ENCODE data around the gene ANGPTL8. TPM values are rescaled to one million over a fixed set of nuclear protein-coding genes. Genes with fewer than 3 reads are reported as not detected.
A peak's percentile ranks its signal among the peaks of the same experiment; 100 is the strongest.

The ANGPTL8 gene
- total RNA-seq, 5 donors from 2014 or later (not counting 1 experiment from before 2014, with no cell fraction given) = not detected

- ChIA-PET CTCF (no interaction called here), POLR2A (no interaction called here)
- peaks cover 9 to 12% (median 12%) of the 10 kb centered on the region in 3 donors for H3K4me1 Mint-ChIP-seq
- no peaks in the 10 kb centered on the region for H3K36me3 Mint-ChIP-seq
- no peak for DNase-seq
- H3K27me3 Mint-ChIP-seq = peaks cover 11 to 12% of the 10 kb centered on the region in 2 donors
- Histone ChIP-seq H3K4me3 (ENCODE audit: control insufficient read depth in 1 of 2, extremely low read depth in 1 of 2, low read length in 1 of 2) (no peak overlapping the region), H3K36me3 (ENCODE audit: control insufficient read depth in 2 of 2, extremely low read depth in 1 of 2, insufficient read depth in 1 of 2, low read length in 1 of 2) (no peaks in the 10 kb centered on the region), H3K27ac (ENCODE audit: low read length) (no peak overlapping the region), H3K27me3 (replicated peaks in 1 of 2; ENCODE audit: control insufficient read depth in 2 of 2, extremely low read depth in 1 of 2, insufficient read depth in 2 of 2, low read length in 1 of 2) (peaks cover 0 to 33% of the 10 kb centered on the region in 2 experiments), H3K9me3 (no peaks in the 10 kb centered on the region), H3K4me1 (ENCODE audit: control insufficient read depth in 1 of 2, extremely low read depth in 1 of 2, insufficient read depth in 2 of 2, low read length in 2 of 2) (peaks cover 3 to 22% of the 10 kb centered on the region in 2 experiments)
- peak overlapping the region in 1 of 3 donors; percentile 1 for H3K4me3 Mint-ChIP-seq
- no peak for ATAC-seq (replicated peaks in 1 of 4)
- 72% methylated on average over 4 of the region's 20 CpGs for WGBS (ENCODE audit: insufficient coverage)
- H3K9me3 Mint-ChIP-seq = no peaks in the 10 kb centered on the region
- no peak overlapping the region for H3K27ac Mint-ChIP-seq
These were observed 44.5 kb upstream of the ANGPTL8 start for GRCh38 chr19:11194656-11195558.

GRCh38 chr19:11195681-11196080, 43.7 kb upstream of the ANGPTL8 start:
- POLR2A ChIA-PET = no interaction called here
- H3K27ac ChIP-seq (ENCODE audit: low read length) = no peak overlapping the region
- Mint-ChIP-seq H3K27me3 (peaks cover 11 to 12% of the 10 kb centered on the region in 2 donors), H3K36me3 (no peaks in the 10 kb centered on the region), H3K4me1 (peaks cover 9 to 12% (median 12%) of the 10 kb centered on the region in 3 donors), H3K9me3 (no peaks in the 10 kb centered on the region), H3K27ac (no peak overlapping the region), H3K4me3 (peak overlapping the region in 1 of 3 donors; percentile 1)
- ATAC-seq (replicated peaks in 1 of 4) (no peak), DNase-seq (no peak)
- no peak overlapping the region for H3K4me3 ChIP-seq (ENCODE audit: control insufficient read depth in 1 of 2, extremely low read depth in 1 of 2, low read length in 1 of 2)
- H3K27me3 ChIP-seq (replicated peaks in 1 of 2; ENCODE audit: control insufficient read depth in 2 of 2, extremely low read depth in 1 of 2, insufficient read depth in 2 of 2, low read length in 1 of 2) = peaks cover 0 to 36% of the 10 kb centered on the region in 2 experiments
- no peaks in the 10 kb centered on the region for H3K9me3 ChIP-seq
- H3K4me1 ChIP-seq (ENCODE audit: control insufficient read depth in 1 of 2, extremely low read depth in 1 of 2, insufficient read depth in 2 of 2, low read length in 2 of 2) = peaks cover 3 to 22% of the 10 kb centered on the region in 2 experiments
- no peaks in the 10 kb centered on the region for H3K36me3 ChIP-seq (ENCODE audit: control insufficient read depth in 2 of 2, extremely low read depth in 1 of 2, insufficient read depth in 1 of 2, low read length in 1 of 2)
- 79% methylated on average over 8 of the region's 12 CpGs for WGBS (ENCODE audit: insufficient coverage)
- CTCF ChIA-PET = interaction anchor here (0.6 to 0.7 kb wide), 2 partner anchors 23 to 227 kb away, joined by 3 to 5 read pairs; no protein-coding TSS in a partner anchor

- H3K4me1 Mint-ChIP-seq = peaks cover 9 to 12% (median 12%) of the 10 kb centered on the region in 3 donors
- Histone ChIP-seq H3K36me3 (ENCODE audit: control insufficient read depth in 2 of 2, extremely low read depth in 1 of 2, insufficient read depth in 1 of 2, low read length in 1 of 2) (no peaks in the 10 kb centered on the region), H3K27ac (ENCODE audit: low read length) (no peak overlapping the region), H3K9me3 (no peaks in the 10 kb centered on the region), H3K27me3 (replicated peaks in 1 of 2; ENCODE audit: control insufficient read depth in 2 of 2, extremely low read depth in 1 of 2, insufficient read depth in 2 of 2, low read length in 1 of 2) (peaks cover 0 to 35% of the 10 kb centered on the region in 2 experiments), H3K4me1 (ENCODE audit: control insufficient read depth in 1 of 2, extremely low read depth in 1 of 2, insufficient read depth in 2 of 2, low read length in 2 of 2) (peaks cover 3 to 22% of the 10 kb centered on the region in 2 experiments), H3K4me3 (ENCODE audit: control insufficient read depth in 1 of 2, extremely low read depth in 1 of 2, low read length in 1 of 2) (peak overlapping the region; percentile 38 to 47)
- no peaks in the 10 kb centered on the region for H3K9me3 Mint-ChIP-seq
- DNase-seq (no peak), ATAC-seq (replicated peaks in 1 of 4) (peak in 2 of 4 experiments; percentile 5 to 8)
- CTCF ChIA-PET = interaction anchor here (0.6 to 0.7 kb wide), 2 partner anchors 24 to 226 kb away, joined by 3 to 5 read pairs; no protein-coding TSS in a partner anchor
- WGBS (ENCODE audit: insufficient coverage) = 11% methylated on average over 32 of the region's 47 CpGs
- no peak overlapping the region for H3K27ac Mint-ChIP-seq
- H3K27me3 Mint-ChIP-seq = peaks cover 11 to 12% of the 10 kb centered on the region in 2 donors
- POLR2A ChIA-PET = no interaction called here
- no peaks in the 10 kb centered on the region for H3K36me3 Mint-ChIP-seq
- H3K4me3 Mint-ChIP-seq = peak overlapping the region; percentile 59 to 73 (median 64)
These were observed 42.8 kb upstream of the ANGPTL8 start for GRCh38 chr19:11196406-11197287.

GRCh38 chr19:11197291-11198174, 41.9 kb upstream of the ANGPTL8 start, which contains the start of gene KANK2:
TSS of gene KANK2 (minus strand) at chr19:11197545. CDS start at chr19:11194511, 3,034 bp downstream.
- no peaks in the 10 kb centered on the region for H3K9me3 ChIP-seq
- DNase-seq (peak; percentile 7 to 83 (median 51)), ATAC-seq (replicated peaks in 1 of 4) (peak; percentile 92 to 94 (median 93))
- POLR2A ChIA-PET = no interaction called here
- CTCF ChIA-PET = no interaction called here
- no peak within 1 kb of the TSS for H3K27ac Mint-ChIP-seq
- no peaks in the 10 kb centered on the region for H3K36me3 Mint-ChIP-seq
- no peak within 1 kb of the TSS for H3K27ac ChIP-seq (ENCODE audit: low read length)
- peaks cover 9 to 12% (median 12%) of the 10 kb centered on the region in 3 donors for H3K4me1 Mint-ChIP-seq
- H3K4me3 ChIP-seq (ENCODE audit: control insufficient read depth in 1 of 2, extremely low read depth in 1 of 2, low read length in 1 of 2) = peak within 1 kb of the TSS; percentile 38 to 47
- H3K4me3 Mint-ChIP-seq = peak within 1 kb of the TSS; percentile 71 to 80 (median 73)
- H3K27me3 ChIP-seq (replicated peaks in 1 of 2; ENCODE audit: control insufficient read depth in 2 of 2, extremely low read depth in 1 of 2, insufficient read depth in 2 of 2, low read length in 1 of 2) = peaks cover 0 to 35% of the 10 kb centered on the region in 2 experiments
- H3K27me3 Mint-ChIP-seq = peaks cover 11 to 12% of the 10 kb centered on the region in 2 donors
- WGBS (ENCODE audit: insufficient coverage) = 4% methylated on average over 39 of the region's 78 CpGs
- H3K4me1 ChIP-seq (ENCODE audit: control insufficient read depth in 1 of 2, extremely low read depth in 1 of 2, insufficient read depth in 2 of 2, low read length in 2 of 2) = peaks cover 3 to 22% of the 10 kb centered on the region in 2 experiments
- H3K36me3 ChIP-seq (ENCODE audit: control insufficient read depth in 2 of 2, extremely low read depth in 1 of 2, insufficient read depth in 1 of 2, low read length in 1 of 2) = no peaks in the 10 kb centered on the region
- no peaks in the 10 kb centered on the region for H3K9me3 Mint-ChIP-seq

- H3K4me3 Mint-ChIP-seq = peak overlapping the region; percentile 67 to 80 (median 71)
These were observed 41.3 kb upstream of the ANGPTL8 start for GRCh38 chr19:11198175-11198534.

More at GRCh38 chr19:11198175-11198534, 41.3 kb upstream of the ANGPTL8 start:
- H3K4me1 ChIP-seq (ENCODE audit: control insufficient read depth in 1 of 2, extremely low read depth in 1 of 2, insufficient read depth in 2 of 2, low read length in 2 of 2) = peaks cover 3 to 22% of the 10 kb centered on the region in 2 experiments
- H3K4me1 Mint-ChIP-seq = peaks cover 9 to 12% (median 12%) of the 10 kb centered on the region in 3 donors
- no peak overlapping the region for H3K27ac Mint-ChIP-seq
- 100% methylated on average over 3 of the region's 7 CpGs for WGBS (ENCODE audit: insufficient coverage)
- H3K36me3 ChIP-seq (ENCODE audit: control insufficient read depth in 2 of 2, extremely low read depth in 1 of 2, insufficient read depth in 1 of 2, low read length in 1 of 2) = no peaks in the 10 kb centered on the region
- H3K27me3 ChIP-seq (replicated peaks in 1 of 2; ENCODE audit: control insufficient read depth in 2 of 2, extremely low read depth in 1 of 2, insufficient read depth in 2 of 2, low read length in 1 of 2) = peaks cover 0 to 36% of the 10 kb centered on the region in 2 experiments
- no peaks in the 10 kb centered on the region for H3K9me3 Mint-ChIP-seq
- POLR2A ChIA-PET = no interaction called here
- DNase-seq (no peak), ATAC-seq (replicated peaks in 1 of 4) (no peak)
- H3K9me3 ChIP-seq = no peaks in the 10 kb centered on the region
- H3K27ac ChIP-seq (ENCODE audit: low read length) = no peak overlapping the region
- H3K27me3 Mint-ChIP-seq = peaks cover 11 to 18% of the 10 kb centered on the region in 2 donors
- H3K4me3 ChIP-seq (ENCODE audit: control insufficient read depth in 1 of 2, extremely low read depth in 1 of 2, low read length in 1 of 2) = peak overlapping the region in 1 of 2 donors; percentile 14
- H3K36me3 Mint-ChIP-seq = no peaks in the 10 kb centered on the region
- CTCF ChIA-PET = no interaction called here

Data from T-cell (primary cell).